Hepatocyte (in vitro differentiated cells): Measurements from ENCODE around the gene PPP1R9A.

Source experiments
- EZH2 ChIP-seq: fragments of 200-600 bp; sonication (generic); IDR thresholded peaks from 2 replicates; pipeline ENCODE4 v1.6.1; 2016; ENCODE audit warnings: antibody characterized with exemption, mild to moderate bottlenecking, borderline replicate concordance
- EZH2phosphoT487 ChIP-seq: fragments of 200-600 bp; sonication (generic); IDR thresholded peaks from one replicate; pipeline ENCODE4 v1.6.1; 2018; ENCODE audit warnings: antibody characterized with exemption, mild to moderate bottlenecking, low read depth, moderate library complexity; ENCODE audit not compliant: unreplicated experiment, severe bottlenecking
- TF ChIP-seq, protein P1 (sequence below): fragments of 200-600 bp; sonication (generic); IDR thresholded peaks from 2 replicates; pipeline ENCODE4 v1.5.1; 2016; ENCODE audit warnings: antibody characterized with exemption, mild to moderate bottlenecking; ENCODE audit not compliant: poor library complexity

- TF ChIP-seq, protein P1, sequence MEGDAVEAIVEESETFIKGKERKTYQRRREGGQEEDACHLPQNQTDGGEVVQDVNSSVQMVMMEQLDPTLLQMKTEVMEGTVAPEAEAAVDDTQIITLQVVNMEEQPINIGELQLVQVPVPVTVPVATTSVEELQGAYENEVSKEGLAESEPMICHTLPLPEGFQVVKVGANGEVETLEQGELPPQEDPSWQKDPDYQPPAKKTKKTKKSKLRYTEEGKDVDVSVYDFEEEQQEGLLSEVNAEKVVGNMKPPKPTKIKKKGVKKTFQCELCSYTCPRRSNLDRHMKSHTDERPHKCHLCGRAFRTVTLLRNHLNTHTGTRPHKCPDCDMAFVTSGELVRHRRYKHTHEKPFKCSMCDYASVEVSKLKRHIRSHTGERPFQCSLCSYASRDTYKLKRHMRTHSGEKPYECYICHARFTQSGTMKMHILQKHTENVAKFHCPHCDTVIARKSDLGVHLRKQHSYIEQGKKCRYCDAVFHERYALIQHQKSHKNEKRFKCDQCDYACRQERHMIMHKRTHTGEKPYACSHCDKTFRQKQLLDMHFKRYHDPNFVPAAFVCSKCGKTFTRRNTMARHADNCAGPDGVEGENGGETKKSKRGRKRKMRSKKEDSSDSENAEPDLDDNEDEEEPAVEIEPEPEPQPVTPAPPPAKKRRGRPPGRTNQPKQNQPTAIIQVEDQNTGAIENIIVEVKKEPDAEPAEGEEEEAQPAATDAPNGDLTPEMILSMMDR, result no peak
- TF ChIP-seq EZH2, result no peak
- TF ChIP-seq EZH2phosphoT487, result no peak
Observed at GRCh38 chr7:95110707-95111106, 203.3 kb downstream of the PPP1R9A start.
